Measurements from ENCODE around the gene HMG20B. TPM values are rescaled to one million over a fixed set of nuclear protein-coding genes. Genes with fewer than 3 reads are reported as not detected.

The HMG20B gene
- total RNA-seq, 1 donor: 72.5 TPM

- H3K4me3 ChIP-seq (ENCODE audit: low read depth, low read length): no peak overlapping the region
- TF ChIP-seq CTCF (IDR thresholded peaks at IDR 0.05; ENCODE audit: insufficient read depth, low read depth, low read length): no peak
- DNase-seq (ENCODE audit: low read depth): no peak
Observed at GRCh38 chr19:3618811-3619630, 46.3 kb downstream of the HMG20B start.

- no peak for TF ChIP-seq CTCF (IDR thresholded peaks at IDR 0.05; ENCODE audit: insufficient read depth, low read depth, low read length)
- no peak overlapping the region for H3K4me3 ChIP-seq (ENCODE audit: low read depth, low read length)
- no peak for DNase-seq (ENCODE audit: low read depth)
Observed at GRCh38 chr19:3619631-3620012, 46.9 kb downstream of the HMG20B start.

- TF ChIP-seq CTCF (IDR thresholded peaks at IDR 0.05; ENCODE audit: insufficient read depth, low read depth, low read length): no peak
- DNase-seq (ENCODE audit: low read depth): no peak
- no peak overlapping the region for H3K4me3 ChIP-seq (ENCODE audit: low read depth, low read length)
Observed at GRCh38 chr19:3620145-3620816, 47.5 kb downstream of the HMG20B start.

GRCh38 chr19:3620817-3621547 is 48.2 kb downstream of the HMG20B start:
- TF ChIP-seq CTCF (IDR thresholded peaks at IDR 0.05; ENCODE audit: insufficient read depth, low read depth, low read length): no peak
- no peak for DNase-seq (ENCODE audit: low read depth)
- H3K4me3 ChIP-seq (ENCODE audit: low read depth, low read length): no peak overlapping the region

- TF ChIP-seq CTCF (IDR thresholded peaks at IDR 0.05; ENCODE audit: insufficient read depth, low read depth, low read length): no peak
- no peak overlapping the region for H3K4me3 ChIP-seq (ENCODE audit: low read depth, low read length)
- no peak for DNase-seq (ENCODE audit: low read depth)
Observed at GRCh38 chr19:3621689-3622088, 48.9 kb downstream of the HMG20B start.

- no peak for DNase-seq (ENCODE audit: low read depth)
- H3K4me3 ChIP-seq (ENCODE audit: low read depth, low read length): no peak overlapping the region
- TF ChIP-seq CTCF (IDR thresholded peaks at IDR 0.05; ENCODE audit: insufficient read depth, low read depth, low read length): no peak
Observed at GRCh38 chr19:3622224-3622623, 49.5 kb downstream of the HMG20B start.

All from fibroblast of villous mesenchyme (primary cell).